GM19193 (cell line): ENCODE data around the gene IQSEC1.

Experiments used
- POLR2A ChIP-seq: IDR thresholded peaks from 4 replicates; pipeline ENCODE4 v1.6.1; 2011; ENCODE audit not compliant: insufficient read depth, insufficient read length; ENCODE audit errors: extremely low read depth

The IQSEC1 gene

DNA sequence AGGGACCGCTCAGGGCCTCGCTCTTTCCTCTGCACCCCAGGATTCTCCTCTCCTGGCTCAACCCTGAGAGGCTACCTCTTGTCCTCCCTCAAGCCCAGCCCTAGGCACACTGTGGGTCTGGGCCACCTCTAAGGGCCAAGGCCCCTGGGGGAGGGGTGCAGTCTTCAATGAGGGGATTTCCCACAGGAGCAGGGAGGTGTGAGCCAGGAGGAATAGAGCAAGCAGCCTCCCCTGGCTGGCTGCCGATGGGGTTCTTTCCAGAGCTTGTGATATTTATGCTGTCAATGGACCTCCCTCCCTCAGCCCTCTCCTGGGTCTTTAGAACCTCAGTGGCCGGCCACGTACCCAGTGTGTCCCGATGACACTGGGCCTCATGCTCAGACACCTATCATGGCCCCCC lies 132.4 kb downstream of the IQSEC1 start:
- no peak for TF ChIP-seq POLR2A

DNA sequence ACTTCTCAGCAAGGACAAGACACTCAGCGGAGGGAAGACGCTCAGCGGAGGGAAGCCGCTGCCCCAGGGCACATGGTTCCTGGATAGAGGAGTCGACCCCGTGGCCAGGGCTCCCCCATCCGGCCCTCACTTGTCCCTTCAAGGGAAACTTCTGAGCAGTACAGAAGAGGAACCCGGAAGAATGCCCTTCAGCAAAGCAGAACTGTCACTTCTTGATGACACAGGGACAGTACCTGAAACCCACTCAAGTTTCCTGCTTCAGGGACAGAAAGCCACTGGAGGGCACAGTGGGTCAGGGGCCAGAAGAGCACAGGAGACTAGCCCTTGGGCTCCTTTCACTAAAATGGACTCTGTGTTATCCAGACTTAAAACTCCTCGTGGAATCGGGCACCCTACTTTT lies 134.1 kb downstream of the IQSEC1 start:
- no peak for TF ChIP-seq POLR2A

DNA sequence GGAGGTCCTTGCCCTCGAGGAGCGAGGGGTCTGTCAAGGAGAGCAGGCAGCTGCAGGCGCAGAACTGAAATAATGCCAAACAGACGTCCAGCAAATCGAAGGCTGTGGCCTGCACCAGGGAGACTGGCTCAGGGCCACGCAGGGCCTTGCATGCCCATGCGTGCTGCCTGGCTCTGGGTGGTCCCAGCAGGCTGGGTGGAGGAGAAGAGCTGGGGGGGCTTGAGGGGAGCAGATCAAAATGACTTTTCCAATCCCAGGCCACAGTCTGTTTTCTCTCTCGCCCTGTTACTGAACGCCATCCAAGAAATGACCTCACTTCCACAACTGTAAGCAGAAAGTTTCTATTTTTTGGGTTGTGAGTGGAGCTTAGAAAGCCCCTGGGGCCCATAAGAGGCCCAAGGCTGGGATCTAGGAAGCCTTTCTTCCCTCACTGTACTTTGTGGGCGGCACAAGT lies 134.9 kb downstream of the IQSEC1 start:
- no peak for TF ChIP-seq POLR2A

DNA sequence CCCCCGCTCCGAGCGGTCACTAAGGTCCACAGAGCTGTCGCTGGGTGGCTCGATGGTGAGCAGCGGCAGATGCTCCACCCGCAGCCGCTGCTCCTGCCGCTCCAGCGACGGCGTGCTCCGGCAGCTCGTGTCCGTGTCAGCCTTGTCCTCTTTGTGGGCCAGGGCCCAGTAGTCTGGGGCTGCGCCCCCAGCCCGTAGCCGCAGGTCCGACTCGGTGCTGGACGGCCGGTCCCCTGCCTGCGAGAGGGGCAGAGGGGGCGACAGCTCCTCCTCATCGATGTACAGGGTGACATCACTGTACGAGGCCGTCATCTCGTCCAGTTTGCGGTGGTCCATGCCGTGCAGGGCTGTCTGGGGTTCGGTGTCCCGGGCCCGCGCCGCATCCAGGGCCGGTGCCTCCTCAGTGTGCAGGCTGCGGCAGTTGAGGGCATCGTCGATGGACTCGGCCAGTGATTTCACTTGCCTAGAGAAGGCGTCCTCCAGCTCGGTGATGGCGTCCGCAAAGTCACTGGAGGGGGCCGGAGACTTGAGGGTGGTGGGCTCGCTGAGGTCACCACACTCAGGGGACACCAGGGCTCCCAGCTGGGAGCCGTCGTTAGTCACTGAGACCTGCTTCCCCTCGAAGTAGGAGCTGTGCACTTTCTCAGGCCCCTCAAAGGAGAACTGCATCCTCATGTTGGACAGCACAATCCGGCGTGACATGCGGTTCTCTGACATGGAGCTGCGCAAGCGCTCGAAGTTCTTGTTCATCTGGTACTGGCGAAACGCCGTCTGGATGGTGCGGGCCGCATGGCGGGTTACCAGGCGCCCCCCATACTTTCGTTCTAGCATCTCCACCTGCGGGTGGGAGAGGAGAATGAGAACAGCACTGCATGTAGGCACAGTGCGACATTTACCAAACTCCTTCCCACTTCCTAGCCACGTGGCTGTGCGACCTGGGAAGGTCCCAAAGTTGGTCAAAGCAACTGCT lies 137.1 kb downstream of the IQSEC1 start:
- TF ChIP-seq POLR2A = no peak

DNA sequence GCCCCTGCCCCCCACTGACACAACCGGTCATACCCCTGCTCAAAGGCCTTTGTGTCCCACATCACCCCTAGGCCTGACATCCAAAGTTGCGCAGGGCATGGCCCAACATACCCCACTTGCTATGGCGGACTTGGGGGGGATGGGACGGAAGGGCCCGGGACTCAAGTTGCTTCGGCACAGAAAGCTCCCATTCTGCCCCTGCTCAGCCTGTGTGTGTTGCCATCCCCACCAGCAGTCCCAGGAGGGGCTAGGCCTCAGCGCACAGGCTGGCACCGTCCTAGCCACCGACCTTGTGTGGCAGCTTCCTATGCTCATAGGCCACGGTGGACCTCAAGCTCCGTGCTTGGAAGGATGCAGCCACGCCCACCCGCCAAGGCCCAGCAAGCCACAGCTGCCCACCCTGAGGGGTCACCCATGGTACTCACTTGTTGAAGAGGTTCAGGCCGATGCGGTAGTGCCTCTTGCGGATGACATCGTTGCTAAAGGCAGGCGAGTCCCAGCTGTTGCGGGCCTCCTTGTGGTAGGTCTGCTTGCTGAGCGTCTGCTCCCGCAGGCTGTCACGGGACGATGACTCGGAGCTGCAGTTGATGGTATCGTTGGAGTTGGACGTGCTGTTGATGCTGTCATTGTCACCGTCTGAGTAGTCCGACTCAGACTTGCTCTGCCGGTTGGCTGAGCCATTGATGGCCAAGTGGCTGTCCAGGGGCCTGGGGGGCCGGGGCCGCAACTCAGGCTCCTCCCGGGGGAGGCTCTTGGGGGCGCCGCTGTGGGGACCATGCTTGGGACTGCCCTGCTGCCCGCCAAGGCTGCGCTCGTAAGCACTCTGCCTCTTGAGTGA lies 138.0 kb downstream of the IQSEC1 start:
- TF ChIP-seq POLR2A = no peak

DNA sequence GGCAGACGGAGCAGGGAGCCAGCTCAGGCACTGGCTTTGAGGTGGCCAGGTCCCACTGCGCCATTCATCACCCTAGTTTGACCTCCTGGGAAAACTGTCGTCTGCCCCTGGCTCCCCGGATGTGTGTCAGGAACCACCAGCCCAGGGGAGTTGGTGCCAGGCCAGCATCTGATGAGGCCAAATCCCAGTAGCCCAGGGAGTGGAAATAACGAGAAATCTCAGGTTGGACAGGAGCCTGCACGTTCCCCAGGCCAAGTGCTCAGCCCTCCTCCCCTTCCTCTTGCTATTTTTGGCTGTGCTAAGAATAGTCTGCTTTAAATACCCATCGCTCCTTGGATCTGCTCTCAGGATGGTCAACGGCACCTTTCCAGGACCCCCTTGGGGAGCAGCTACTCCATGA lies 138.8 kb downstream of the IQSEC1 start:
- TF ChIP-seq POLR2A = no peak

DNA sequence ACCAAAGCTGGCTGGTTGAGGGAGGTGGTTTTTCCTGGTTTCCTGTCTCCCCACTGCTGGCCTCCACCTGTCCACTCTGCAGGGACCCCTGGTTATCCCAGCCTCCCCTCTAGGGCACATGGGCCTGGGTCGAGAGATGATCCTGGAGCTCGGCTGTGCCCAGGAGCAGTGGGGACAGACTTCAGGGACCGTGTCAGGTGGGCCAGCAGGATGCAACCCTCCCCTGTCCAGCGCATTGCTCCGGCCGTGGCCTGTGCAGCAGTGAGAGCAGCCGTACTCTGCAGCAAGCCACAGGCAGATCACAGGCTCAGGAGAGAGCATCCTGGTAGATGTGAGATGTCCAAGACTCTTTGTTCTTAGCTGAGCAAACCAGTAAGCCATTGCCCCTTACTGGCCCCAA lies 139.3 kb downstream of the IQSEC1 start:
- TF ChIP-seq POLR2A = no peak

DNA sequence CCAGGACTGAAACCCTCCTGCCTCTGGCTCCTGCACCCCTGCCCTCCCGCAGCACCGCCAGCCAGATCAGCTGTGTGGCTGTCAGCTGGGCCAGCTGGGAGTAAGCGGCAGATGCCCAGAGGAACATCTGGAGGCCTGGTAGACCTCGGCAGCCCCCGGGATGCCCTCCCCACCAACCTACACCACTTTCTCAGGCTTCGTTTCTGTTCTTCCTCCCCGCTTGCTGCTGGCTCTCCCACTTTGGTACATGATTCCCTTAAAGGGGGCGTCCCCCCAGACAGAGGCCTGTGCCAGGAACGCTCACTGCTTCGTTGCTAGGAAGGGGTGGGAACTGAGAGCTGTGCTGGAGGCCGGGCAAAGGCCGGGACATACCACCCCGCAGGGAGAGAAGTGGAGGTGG lies 140.5 kb downstream of the IQSEC1 start:
- TF ChIP-seq POLR2A = no peak

DNA sequence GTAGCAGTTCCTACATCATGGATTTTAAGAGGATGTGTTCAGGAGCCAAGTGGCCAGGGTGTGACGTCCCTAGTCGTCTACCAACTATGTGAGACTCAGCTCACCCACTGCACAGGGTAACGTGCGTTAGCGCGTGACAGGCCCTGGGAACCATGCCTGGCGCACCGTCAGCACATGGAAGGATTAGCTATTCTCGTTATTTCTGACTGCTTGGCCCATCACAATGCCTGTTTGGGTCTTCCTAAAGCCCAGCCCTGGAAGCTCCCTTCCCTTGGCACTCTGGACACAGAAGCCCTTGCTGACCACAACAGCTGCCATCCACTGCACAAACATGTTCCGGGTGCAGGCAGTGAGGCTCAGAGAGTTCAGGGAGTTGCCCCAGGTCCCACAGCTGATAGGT lies 140.9 kb downstream of the IQSEC1 start:
- no peak for TF ChIP-seq POLR2A

DNA sequence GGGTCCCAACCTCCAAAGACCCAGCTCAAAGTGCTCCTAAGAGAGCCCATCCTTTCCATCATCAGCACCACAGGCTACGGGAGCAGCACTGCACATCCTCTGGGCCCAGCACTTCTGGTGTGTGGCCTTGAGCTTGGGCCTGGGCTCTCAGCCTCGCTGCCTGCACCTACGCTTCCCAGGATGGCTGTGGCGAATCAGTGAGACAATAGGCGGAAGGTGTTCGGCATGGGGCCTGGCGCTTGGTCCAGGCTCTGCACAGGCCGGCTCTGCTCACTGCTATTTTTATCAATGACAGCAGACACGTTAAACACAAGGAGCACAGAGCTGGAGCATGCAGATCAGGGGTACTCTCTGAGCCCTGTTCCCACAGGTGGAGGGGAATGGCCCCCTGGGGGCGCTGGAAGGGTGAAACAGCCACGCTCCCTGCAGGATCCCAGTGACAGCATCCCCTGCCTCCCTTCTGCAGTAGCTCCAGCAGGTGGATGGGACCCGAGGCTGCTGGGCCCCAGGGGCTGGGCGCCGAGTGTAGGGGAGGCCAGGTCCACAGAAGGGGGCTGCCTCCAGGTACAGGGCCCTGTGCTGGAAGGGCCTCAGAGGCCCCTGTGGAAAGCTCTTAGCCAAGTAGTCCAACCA lies 141.8 kb downstream of the IQSEC1 start:
- TF ChIP-seq POLR2A = no peak

DNA sequence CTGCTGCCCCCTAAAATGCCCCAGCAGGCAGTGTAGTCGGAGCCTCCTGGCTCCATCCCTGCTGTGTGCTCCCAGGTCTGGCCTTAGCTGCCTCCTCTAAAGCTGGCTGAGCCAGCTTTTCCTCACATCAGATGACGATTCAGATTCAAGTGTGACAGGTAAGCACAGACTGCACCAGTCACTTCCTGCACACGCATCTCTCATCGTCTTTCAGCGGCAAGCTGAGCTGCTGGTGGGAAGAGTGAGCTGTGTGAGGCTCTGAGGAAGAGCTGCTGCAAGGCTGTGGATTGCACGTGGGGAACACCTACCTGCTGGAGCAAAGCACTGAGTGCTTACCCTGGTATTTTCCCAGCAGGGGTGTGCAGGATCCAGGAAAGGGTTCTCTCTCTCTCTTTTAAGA lies 143.4 kb downstream of the IQSEC1 start:
- TF ChIP-seq POLR2A = no peak

DNA sequence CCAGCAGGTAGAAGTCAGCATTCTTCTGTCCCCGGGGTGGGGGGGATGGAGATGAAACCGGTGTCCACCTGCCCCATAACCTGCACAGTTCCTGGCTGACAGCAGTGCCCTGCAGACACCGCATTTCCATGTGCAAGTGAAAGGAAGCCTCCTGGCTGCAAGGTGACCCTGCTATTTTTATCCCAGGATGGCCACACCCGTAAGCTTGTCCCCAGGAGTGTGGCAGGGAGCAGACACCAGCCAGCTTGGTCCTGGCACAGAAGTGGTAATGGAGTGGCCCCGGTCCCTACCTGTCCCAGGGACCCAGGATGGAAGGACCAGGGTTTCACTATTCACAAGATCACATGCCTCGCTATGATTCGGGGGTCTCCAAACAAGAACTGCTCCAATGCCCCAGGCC lies 146.6 kb downstream of the IQSEC1 start:
- no peak for TF ChIP-seq POLR2A

DNA sequence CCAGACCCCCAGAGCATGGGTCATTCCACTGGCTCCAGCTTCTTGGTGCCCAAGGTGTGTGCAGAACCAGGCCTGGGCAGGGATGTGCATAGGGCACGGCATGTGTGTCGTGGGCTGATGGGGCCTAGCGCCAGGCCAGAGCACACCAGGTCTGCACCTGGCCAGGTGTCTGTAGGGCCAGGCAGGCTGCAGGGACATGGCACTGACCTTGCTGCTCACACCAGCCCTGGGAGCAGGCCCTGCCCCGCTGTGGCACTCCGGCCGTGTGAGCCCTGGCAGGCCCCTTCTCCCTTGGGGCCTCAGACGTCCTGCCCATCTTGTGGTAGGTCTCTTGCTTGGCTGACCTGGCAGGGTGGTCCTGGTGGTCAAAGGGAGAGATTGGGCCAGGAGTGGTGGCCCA lies 147.6 kb downstream of the IQSEC1 start:
- TF ChIP-seq POLR2A = no peak

DNA sequence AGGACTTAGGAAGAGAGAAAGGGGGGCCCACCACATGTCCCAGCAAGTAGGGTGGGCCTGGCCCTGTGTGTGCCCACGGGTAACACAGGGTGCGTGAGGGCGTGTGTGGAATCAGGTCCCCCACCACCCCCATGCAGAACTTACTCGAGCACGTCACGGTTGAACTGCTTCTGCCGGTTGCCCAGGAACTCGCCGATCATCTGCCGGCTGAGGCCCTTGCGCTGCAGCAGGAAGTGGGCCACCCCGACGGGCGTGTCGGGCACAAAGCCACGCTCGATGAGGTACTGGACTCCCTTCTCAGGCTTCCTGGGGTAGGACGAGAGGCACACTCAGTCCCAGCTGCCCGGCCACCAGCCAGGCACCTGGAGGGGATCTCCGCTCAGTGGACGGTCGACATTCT lies 148.8 kb downstream of the IQSEC1 start:
- TF ChIP-seq POLR2A = no peak

DNA sequence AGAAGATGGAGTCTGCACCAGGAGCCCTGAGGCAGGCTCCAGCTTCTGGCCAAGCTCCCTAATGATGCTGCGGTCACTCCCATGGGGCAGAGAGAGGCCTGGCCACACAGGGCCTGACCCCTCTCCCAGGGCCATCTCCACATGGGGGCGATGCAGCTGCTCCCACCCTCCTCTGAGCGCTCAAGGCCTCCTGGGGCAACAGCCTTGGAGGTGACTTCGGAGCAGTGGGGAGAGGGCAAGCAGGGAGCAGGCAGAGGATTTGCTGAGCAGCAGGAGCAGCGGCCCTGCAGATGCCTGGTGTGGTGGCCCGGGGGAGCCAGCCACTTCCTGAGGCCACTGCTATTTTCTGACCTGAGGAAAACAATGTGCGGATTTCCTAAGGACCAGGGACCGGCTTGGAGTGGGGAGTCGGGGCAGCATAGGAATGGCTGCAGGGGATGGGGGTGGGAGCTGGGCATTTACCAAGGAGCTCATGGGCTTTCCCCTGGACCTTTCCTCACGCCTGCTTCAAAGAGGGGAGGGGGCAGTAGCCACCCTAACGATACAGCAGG lies 150.3 kb downstream of the IQSEC1 start:
- no peak for TF ChIP-seq POLR2A
